Osteoblast (primary cell): ENCODE results near the gene EPB41L5. TPM values are rescaled to one million over a fixed set of nuclear protein-coding genes. Genes with fewer than 3 reads are reported as not detected.
"Not testable (repeated sequence)": the region's sequence is repeated elsewhere in the genome, so short reads cannot be mapped to it uniquely, and the experiment has no call there.

ENCODE experiments used
- DNase-seq: peaks from one replicate; pipeline ENCODE4 v3.0.0; 2011; ENCODE audit warnings: low spot score, mixed read lengths; ENCODE audit not compliant: insufficient read length; ENCODE audit errors: missing footprints
- H2AFZ ChIP-seq: 2 replicates; pipeline ENCODE4 v1.6.0; 2011; ENCODE audit warnings: mild to moderate bottlenecking, low read length
- H3K27ac ChIP-seq: 2 replicates; pipeline ENCODE4 v1.5.1; 2011; ENCODE audit warnings: mild to moderate bottlenecking, low read depth, low read length, moderate library complexity
- H3K27me3 ChIP-seq: 2 replicates; pipeline ENCODE4 v1.6.0; 2012; ENCODE audit warnings: mild to moderate bottlenecking, control low read depth, inconsistent platforms, low read length, moderate library complexity; ENCODE audit not compliant: insufficient read depth
- H3K36me3 ChIP-seq: 2 replicates; pipeline ENCODE4 v1.5.1; 2011; ENCODE audit warnings: mild to moderate bottlenecking, low read length, control low read depth, moderate library complexity; ENCODE audit not compliant: insufficient read depth
- H3K4me1 ChIP-seq: 2 replicates; pipeline ENCODE4 v1.5.1; 2011; ENCODE audit warnings: mild to moderate bottlenecking, low read length, control low read depth, moderate library complexity; ENCODE audit not compliant: insufficient read depth
- H3K4me2 ChIP-seq: 2 replicates; pipeline ENCODE4 v1.6.0; 2011; ENCODE audit warnings: mild to moderate bottlenecking, low read length; ENCODE audit not compliant: insufficient read depth
- H3K4me3 ChIP-seq: fragments of 200-600 bp; sonication (generic); 3 replicates; pipeline ENCODE4 v1.5.1; 2012; ENCODE audit warnings: mild to moderate bottlenecking, low read length, inconsistent platforms; ENCODE audit not compliant: insufficient read depth
- H3K79me2 ChIP-seq: 2 replicates; pipeline ENCODE4 v1.6.0; 2012; ENCODE audit warnings: mild to moderate bottlenecking, low read length, control low read depth, inconsistent platforms; ENCODE audit not compliant: insufficient read depth
- H3K9me3 ChIP-seq: 2 replicates; pipeline ENCODE4 v1.5.1; 2011; ENCODE audit warnings: low read depth, low read length, control low read depth
- H4K20me1 ChIP-seq: 2 replicates; pipeline ENCODE4 v1.6.0; 2012; ENCODE audit warnings: mild to moderate bottlenecking, low read length, control low read depth; ENCODE audit not compliant: insufficient read depth
- CTCF ChIP-seq: IDR thresholded peaks from 2 replicates; pipeline ENCODE4 v1.5.1; 2011; ENCODE audit warnings: mild to moderate bottlenecking, low read depth, low read length, moderate library complexity; ENCODE audit errors: extremely low read depth
- total RNA-seq: library from RNA; depleted of rRNA; stranded (reverse); fragments of >200 nt; gene quantifications from 2 replicates; pipeline ENCODE4 v1.2.3, GENCODE V29; 2012

EPB41L5 gene
- total RNA-seq, 1 donor, result 9.4 TPM

GRCh38 chr2:120020554-120020953, 7.7 kb downstream of the EPB41L5 start:
- Histone ChIP-seq H3K27ac (no peak overlapping the region), H3K27me3 (no peaks in the 10 kb centered on the region), H3K36me3 (no peaks in the 10 kb centered on the region), H3K4me3 (no peak overlapping the region), H3K4me1 (no peaks in the 10 kb centered on the region), H4K20me1 (no peaks in the 10 kb centered on the region), H3K79me2 (no peaks in the 10 kb centered on the region), H3K4me2 (no peak overlapping the region), H3K9me3 (no peaks in the 10 kb centered on the region), H2AFZ (no peak overlapping the region)
- DNase-seq, result no peak
- TF ChIP-seq CTCF, result no peak

GRCh38 chr2:120022505-120022904, 9.6 kb downstream of the EPB41L5 start:
- not testable (repeated sequence) for H3K79me2 ChIP-seq, H3K4me3 ChIP-seq, DNase-seq, H3K4me1 ChIP-seq, H4K20me1 ChIP-seq, H3K9me3 ChIP-seq, H3K27ac ChIP-seq, H3K36me3 ChIP-seq, H2AFZ ChIP-seq, H3K4me2 ChIP-seq, H3K27me3 ChIP-seq

GRCh38 chr2:120026890-120027289, 14.0 kb downstream of the EPB41L5 start:
- H3K27ac ChIP-seq, result no peak overlapping the region
- TF ChIP-seq CTCF, result no peak
- no peaks in the 10 kb centered on the region for H3K9me3 ChIP-seq
- no peak overlapping the region for H3K4me3 ChIP-seq
- DNase-seq, result no peak
- no peaks in the 10 kb centered on the region for H4K20me1 ChIP-seq
- H3K4me2 ChIP-seq, result no peak overlapping the region
- no peaks in the 10 kb centered on the region for H3K36me3 ChIP-seq
- no peaks in the 10 kb centered on the region for H3K4me1 ChIP-seq
- no peaks in the 10 kb centered on the region for H3K79me2 ChIP-seq
- H3K27me3 ChIP-seq, result no peaks in the 10 kb centered on the region
- H2AFZ ChIP-seq, result no peak overlapping the region

- H3K36me3 ChIP-seq, result no peaks in the 10 kb centered on the region
- no peak overlapping the region for H3K4me3 ChIP-seq
- H2AFZ ChIP-seq, result no peak overlapping the region
- no peak for DNase-seq
- H3K27me3 ChIP-seq, result no peaks in the 10 kb centered on the region
- no peaks in the 10 kb centered on the region for H3K4me1 ChIP-seq
- no peaks in the 10 kb centered on the region for H3K79me2 ChIP-seq
- no peak overlapping the region for H3K4me2 ChIP-seq
- no peaks in the 10 kb centered on the region for H4K20me1 ChIP-seq
- no peak for TF ChIP-seq CTCF
- H3K27ac ChIP-seq, result no peak overlapping the region
- no peaks in the 10 kb centered on the region for H3K9me3 ChIP-seq
Measured at GRCh38 chr2:120028795-120029194, 15.9 kb downstream of the EPB41L5 start.
